BJ (cell line): ENCODE measurements around the gene EID3. TPM values are rescaled to one million over a fixed set of nuclear protein-coding genes. Genes with fewer than 3 reads are reported as not detected.

ENCODE experiments used
- CTCF ChIA-PET: fragments of 350-600 bp; formaldehyde crosslinking; extraction: SDS; loops from one replicate; lab custom pipeline; 2021; ENCODE audit warnings: antibody characterized with exemption, inconsistent platforms; lab: Yijun Ruan, JAX
- POLR2A ChIA-PET: fragments of 300-600 bp; sonication (Branson Sonifier 250); formaldehyde crosslinking; extraction: SDS; loops from one replicate; lab custom pipeline; 2021; ENCODE audit warnings: antibody characterized with exemption; lab: Charles Lee
- DNase-seq: peaks from one replicate; pipeline ENCODE4 v3.0.0-alpha.2; 2011; ENCODE audit warnings: low read depth
- H3K27me3 ChIP-seq: 2 replicates; pipeline ENCODE4 v1.6.0; 2011; ENCODE audit warnings: low read length; ENCODE audit not compliant: control insufficient read depth, insufficient read depth
- H3K36me3 ChIP-seq: 2 replicates; pipeline ENCODE4 v1.5.1; 2011; ENCODE audit warnings: low read length; ENCODE audit not compliant: control insufficient read depth, insufficient read depth
- H3K4me3 ChIP-seq: 2 replicates; pipeline ENCODE4 v1.5.1; 2011; ENCODE audit warnings: low read depth, mild to moderate bottlenecking, control low read depth, low read length
- polyA plus RNA-seq: library from polyadenylated mRNA; depleted of rRNA; stranded (reverse); fragments of >200 nt; gene quantifications from 2 replicates; pipeline ENCODE4 v1.2.3, GENCODE V29; 2011
- TF ChIP-seq, protein P1 (sequence below): IDR thresholded peaks from 2 replicates; pipeline ENCODE4 v1.5.1; 2011; ENCODE audit warnings: low read depth, mild to moderate bottlenecking, control low read depth, inconsistent platforms, low read length, moderate library complexity; ENCODE audit not compliant: insufficient read depth

Gene EID3
- polyA plus RNA-seq, 1 experiment = 2.0 TPM

DNA sequence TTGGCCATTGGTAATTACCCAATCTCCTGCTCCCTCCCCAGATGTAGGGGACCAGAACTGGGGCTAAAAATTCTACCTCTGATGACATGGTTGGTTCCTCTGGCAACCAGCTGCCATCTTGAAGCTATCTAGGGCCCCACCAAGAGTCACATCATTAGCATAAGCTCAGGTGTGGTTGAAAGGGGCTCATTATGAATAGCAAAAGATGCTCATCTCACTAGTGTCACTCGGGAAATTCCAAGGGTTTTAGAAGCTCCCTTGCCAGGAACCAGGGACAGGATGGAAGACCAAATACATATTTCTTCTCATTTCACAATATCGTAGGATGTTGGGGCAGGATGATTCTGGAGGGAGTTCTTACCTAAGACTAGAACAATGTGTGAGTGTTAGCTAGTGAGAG lies 38.6 kb downstream of the EID3 start:
- Histone ChIP-seq H3K4me3 (no peak overlapping the region), H3K36me3 (peaks cover 32% of the 10 kb centered on the region), H3K27me3 (no peaks in the 10 kb centered on the region)
- ChIA-PET POLR2A (no interaction called here), CTCF (interaction anchor here (1.1 to 2.7 kb wide), 3 partner anchors 10 to 724 kb away, joined by 3 to 10 read pairs (median 7); no protein-coding TSS in a partner anchor)
- TF ChIP-seq, protein P1, sequence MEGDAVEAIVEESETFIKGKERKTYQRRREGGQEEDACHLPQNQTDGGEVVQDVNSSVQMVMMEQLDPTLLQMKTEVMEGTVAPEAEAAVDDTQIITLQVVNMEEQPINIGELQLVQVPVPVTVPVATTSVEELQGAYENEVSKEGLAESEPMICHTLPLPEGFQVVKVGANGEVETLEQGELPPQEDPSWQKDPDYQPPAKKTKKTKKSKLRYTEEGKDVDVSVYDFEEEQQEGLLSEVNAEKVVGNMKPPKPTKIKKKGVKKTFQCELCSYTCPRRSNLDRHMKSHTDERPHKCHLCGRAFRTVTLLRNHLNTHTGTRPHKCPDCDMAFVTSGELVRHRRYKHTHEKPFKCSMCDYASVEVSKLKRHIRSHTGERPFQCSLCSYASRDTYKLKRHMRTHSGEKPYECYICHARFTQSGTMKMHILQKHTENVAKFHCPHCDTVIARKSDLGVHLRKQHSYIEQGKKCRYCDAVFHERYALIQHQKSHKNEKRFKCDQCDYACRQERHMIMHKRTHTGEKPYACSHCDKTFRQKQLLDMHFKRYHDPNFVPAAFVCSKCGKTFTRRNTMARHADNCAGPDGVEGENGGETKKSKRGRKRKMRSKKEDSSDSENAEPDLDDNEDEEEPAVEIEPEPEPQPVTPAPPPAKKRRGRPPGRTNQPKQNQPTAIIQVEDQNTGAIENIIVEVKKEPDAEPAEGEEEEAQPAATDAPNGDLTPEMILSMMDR = no peak
- DNase-seq = no peak

DNA sequence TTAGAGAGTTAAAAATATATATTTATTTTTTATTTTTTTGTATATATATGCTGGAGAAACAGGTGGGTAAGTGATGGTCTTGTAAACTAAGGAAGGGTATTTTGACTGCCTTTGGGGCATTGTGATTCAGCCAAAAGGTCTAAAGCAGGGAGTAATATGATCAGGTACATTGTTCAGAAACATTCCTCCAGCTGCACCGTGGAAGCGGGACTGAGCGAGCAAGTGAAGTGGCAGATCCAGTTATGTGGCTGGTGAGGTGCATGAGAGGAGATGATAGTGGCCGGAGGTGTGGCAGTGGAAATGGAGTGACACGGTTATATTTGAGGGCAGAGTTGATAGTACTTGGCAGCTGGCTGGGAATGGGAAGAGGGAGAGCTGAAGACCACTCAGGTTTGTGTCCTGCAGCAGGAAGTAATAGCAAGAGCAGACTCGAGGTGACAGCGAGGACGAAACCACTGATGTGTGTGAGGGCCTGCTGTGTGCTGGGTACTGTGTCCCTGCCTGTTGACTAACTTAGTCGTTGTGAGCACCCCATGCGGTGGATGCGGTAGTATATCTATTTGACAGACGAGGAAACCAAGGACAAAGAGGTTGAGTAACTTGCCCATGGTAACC lies 39.2 kb downstream of the EID3 start:
- TF ChIP-seq, protein P1 = no peak
- peaks cover 32% of the 10 kb centered on the region for H3K36me3 ChIP-seq
- no peak for DNase-seq
- POLR2A ChIA-PET = no interaction called here
- CTCF ChIA-PET = interaction anchor here (1.1 to 2.7 kb wide), 2 partner anchors 10 to 724 kb away, joined by 3 to 10 read pairs; no protein-coding TSS in a partner anchor
- H3K4me3 ChIP-seq = no peak overlapping the region
- H3K27me3 ChIP-seq = no peaks in the 10 kb centered on the region

DNA sequence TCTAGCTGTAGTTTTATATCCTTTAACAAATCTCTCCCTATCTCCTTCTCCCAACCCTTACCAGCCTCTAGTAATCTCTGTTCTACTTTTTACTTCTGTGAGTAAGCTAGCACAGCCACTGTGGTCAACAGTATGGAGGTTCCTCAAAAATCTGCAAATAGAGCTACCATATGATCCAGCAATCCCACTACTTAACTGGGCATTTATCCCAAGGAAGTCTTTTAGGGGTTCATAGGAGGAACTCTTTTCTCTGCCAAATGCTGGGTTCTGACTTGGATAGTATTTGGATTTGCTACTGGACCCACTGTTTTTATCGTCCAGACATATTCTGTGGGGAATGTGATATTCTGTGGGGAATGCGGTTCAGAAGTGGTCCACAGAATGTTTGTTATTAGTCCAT lies 41.1 kb downstream of the EID3 start:
- ChIA-PET POLR2A (no interaction called here), CTCF (interaction anchor here (0.8 to 1.5 kb wide), 2 partner anchors 14 to 17 kb away, joined by 3 to 5 read pairs; no protein-coding TSS in a partner anchor)
- TF ChIP-seq, protein P1 = no peak
- no peak overlapping the region for H3K4me3 ChIP-seq
- peaks cover 29% of the 10 kb centered on the region for H3K36me3 ChIP-seq
- no peak for DNase-seq
- H3K27me3 ChIP-seq = no peaks in the 10 kb centered on the region

DNA sequence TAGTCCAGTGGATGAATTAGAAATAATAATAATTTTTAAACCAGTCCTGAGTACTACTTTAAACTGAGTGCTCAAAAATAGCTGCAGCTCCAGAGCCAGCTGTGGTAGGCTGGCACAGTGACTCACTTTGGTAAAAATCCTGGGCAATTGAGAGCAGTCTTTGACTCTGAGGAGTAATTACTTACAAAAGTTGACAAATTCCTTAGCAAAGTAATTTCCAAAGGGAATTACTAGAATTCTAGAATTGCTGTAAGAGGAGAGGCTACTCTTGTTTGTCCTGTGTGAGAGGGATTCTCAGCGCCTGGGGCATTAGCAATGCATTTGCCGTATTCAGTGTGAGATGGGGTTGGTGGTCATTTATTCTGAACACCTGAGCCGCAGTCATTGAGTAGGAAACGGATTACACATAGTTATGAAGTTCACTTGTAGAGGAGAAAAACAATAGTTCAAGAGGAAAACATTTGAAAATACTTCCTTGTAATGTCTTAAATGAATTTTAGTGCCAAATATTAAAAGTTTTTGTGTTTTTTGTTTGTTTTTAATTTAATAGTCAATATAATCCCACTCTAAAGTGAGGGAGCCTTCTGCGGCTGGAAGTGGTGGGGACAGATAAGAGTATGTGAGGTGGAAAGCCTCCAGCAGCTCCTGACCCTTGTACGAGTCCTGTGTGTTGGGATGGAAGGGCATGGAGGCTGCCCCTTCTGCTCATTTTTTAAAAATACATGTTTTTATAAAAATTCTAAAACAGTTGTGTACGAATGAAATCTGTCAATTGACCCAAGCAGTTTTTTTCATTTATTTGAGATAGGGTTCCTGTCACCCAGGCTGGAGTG lies 41.9 kb downstream of the EID3 start:
- H3K4me3 ChIP-seq = no peak overlapping the region
- TF ChIP-seq, protein P1 = no peak
- DNase-seq = no peak
- H3K27me3 ChIP-seq = no peaks in the 10 kb centered on the region
- CTCF ChIA-PET = interaction anchor here (1.5 kb wide), 1 partner anchor 18 kb away, joined by 5 read pairs; no protein-coding TSS in a partner anchor
- POLR2A ChIA-PET = no interaction called here
- H3K36me3 ChIP-seq = peaks cover 28% of the 10 kb centered on the region
